ENCODE data around the gene CAMSAP3.
A peak's percentile ranks its signal among the peaks of the same experiment; 100 is the strongest.
"Not testable (repeated sequence)": the region's sequence is repeated elsewhere in the genome, so short reads cannot be mapped to it uniquely, and the experiment has no call there.

CAMSAP3 gene

GRCh38 chr19:7575434-7576040, 20.1 kb upstream of the CAMSAP3 start:
- peak; percentile 5 for DNase-seq (ENCODE audit: low read depth)

GRCh38 chr19:7577422-7577821, 18.2 kb upstream of the CAMSAP3 start:
- not testable (repeated sequence) for DNase-seq (ENCODE audit: low read depth)

GRCh38 chr19:7578127-7578526, 17.5 kb upstream of the CAMSAP3 start:
- DNase-seq (ENCODE audit: low read depth) = no peak

GRCh38 chr19:7579182-7579581, 16.5 kb upstream of the CAMSAP3 start:
- no peak for DNase-seq (ENCODE audit: low read depth)

GRCh38 chr19:7582446-7582845, 13.2 kb upstream of the CAMSAP3 start:
- no peak for DNase-seq (ENCODE audit: low read depth)

GRCh38 chr19:7589822-7590221, 5.8 kb upstream of the CAMSAP3 start:
- no peak for DNase-seq (ENCODE audit: low read depth)

GRCh38 chr19:7590256-7590655, 5.4 kb upstream of the CAMSAP3 start:
- no peak for DNase-seq (ENCODE audit: low read depth)

- DNase-seq (ENCODE audit: low read depth) = no peak
Observed at GRCh38 chr19:7596211-7596937, 711 bp downstream of the CAMSAP3 start.

- DNase-seq (ENCODE audit: low read depth) = no peak
Observed at GRCh38 chr19:7597689-7598088, 2.0 kb downstream of the CAMSAP3 start.

- no peak for DNase-seq (ENCODE audit: low read depth)
Observed at GRCh38 chr19:7598180-7598579, 2.5 kb downstream of the CAMSAP3 start.

GRCh38 chr19:7600721-7601120, 5.1 kb downstream of the CAMSAP3 start:
- DNase-seq (ENCODE audit: low read depth) = no peak

GRCh38 chr19:7602240-7602934, 6.7 kb downstream of the CAMSAP3 start:
- DNase-seq (ENCODE audit: low read depth) = peak; percentile 66

- DNase-seq (ENCODE audit: low read depth) = peak; percentile 7
Observed at GRCh38 chr19:7602935-7603497, 7.4 kb downstream of the CAMSAP3 start.

- DNase-seq (ENCODE audit: low read depth) = peak; percentile 30
Observed at GRCh38 chr19:7603919-7604318, 8.3 kb downstream of the CAMSAP3 start.

- DNase-seq (ENCODE audit: low read depth) = peak; percentile 35
Observed at GRCh38 chr19:7605490-7606222, 10.0 kb downstream of the CAMSAP3 start.

GRCh38 chr19:7606289-7606688, 10.6 kb downstream of the CAMSAP3 start:
- DNase-seq (ENCODE audit: low read depth) = no peak

- DNase-seq (ENCODE audit: low read depth) = no peak
Observed at GRCh38 chr19:7607212-7607873, 11.7 kb downstream of the CAMSAP3 start.

- no peak for DNase-seq (ENCODE audit: low read depth)
Observed at GRCh38 chr19:7607874-7608560, 12.4 kb downstream of the CAMSAP3 start.

- DNase-seq (ENCODE audit: low read depth) = no peak
Observed at GRCh38 chr19:7610491-7611240, 15.0 kb downstream of the CAMSAP3 start.

- DNase-seq (ENCODE audit: low read depth) = no peak
Observed at GRCh38 chr19:7611541-7612279, 16.0 kb downstream of the CAMSAP3 start.

All from amniotic epithelial cell (primary cell).